Activated T-cell treated with anti-CD3 and anti-CD28 coated beads for 1 hour (primary cell): ENCODE data around the gene NEUROD1.
"Not testable (repeated sequence)": the region's sequence is repeated elsewhere in the genome, so short reads cannot be mapped to it uniquely, and the experiment has no call there.

Experiments
- DNase-seq: peaks from one replicate; pipeline ENCODE4 v3.0.0-alpha.2; 2020; ENCODE audit warnings: low read depth

Gene NEUROD1

GRCh38 chr2:181680055-181680936 lies at the start of gene NEUROD1:
NEUROD1 (minus strand) TSS chr2:181680517; CDS start chr2:181678860, 1,657 bp downstream.
- no peak for DNase-seq

- DNase-seq, result no peak
Measured at GRCh38 chr2:181725476-181725875, 45.2 kb upstream of the NEUROD1 start.

- no peak for DNase-seq
Measured at GRCh38 chr2:181724662-181725061, 44.3 kb upstream of the NEUROD1 start.

GRCh38 chr2:181723731-181724130 lies 43.4 kb upstream of the NEUROD1 start:
- no peak for DNase-seq

- peak; percentile 60 for DNase-seq
Measured at GRCh38 chr2:181715033-181715630, 34.8 kb upstream of the NEUROD1 start.

- not testable (repeated sequence) for DNase-seq
Measured at GRCh38 chr2:181711051-181711450, 30.7 kb upstream of the NEUROD1 start.

- DNase-seq, result not testable (repeated sequence)
Measured at GRCh38 chr2:181702519-181702918, 22.2 kb upstream of the NEUROD1 start.

- no peak for DNase-seq
Measured at GRCh38 chr2:181698223-181698622, 17.9 kb upstream of the NEUROD1 start.

GRCh38 chr2:181697571-181697970 lies 17.3 kb upstream of the NEUROD1 start:
- no peak for DNase-seq

- no peak for DNase-seq
Measured at GRCh38 chr2:181697126-181697525, 16.8 kb upstream of the NEUROD1 start.

GRCh38 chr2:181694271-181694670 lies 14.0 kb upstream of the NEUROD1 start:
- DNase-seq, result no peak

- no peak for DNase-seq
Measured at GRCh38 chr2:181690860-181691259, 10.5 kb upstream of the NEUROD1 start.

- no peak for DNase-seq
Measured at GRCh38 chr2:181686576-181687185, 6.4 kb upstream of the NEUROD1 start.

- DNase-seq, result no peak
Measured at GRCh38 chr2:181685150-181685688, 4.9 kb upstream of the NEUROD1 start.

- no peak for DNase-seq
Measured at GRCh38 chr2:181684454-181685149, 4.3 kb upstream of the NEUROD1 start.

GRCh38 chr2:181683518-181684453 lies 3.5 kb upstream of the NEUROD1 start:
- no peak for DNase-seq

- DNase-seq, result no peak
Measured at GRCh38 chr2:181682795-181683517, 2.6 kb upstream of the NEUROD1 start.

GRCh38 chr2:181682026-181682789 lies 1.9 kb upstream of the NEUROD1 start:
- DNase-seq, result no peak
